Effector memory CD4-positive, alpha-beta T cell (primary cell): ENCODE results near the gene CDCA4.

Source experiments
- DNase-seq, 3 donors: peaks; one replicate each; pipeline ENCODE4 v3.0.0-alpha.2; 2020
- H3K27ac ChIP-seq: 2 replicates; pipeline ENCODE4 v1.7.0; 2013; ENCODE audit warnings: mild to moderate bottlenecking, low read length, moderate library complexity; ENCODE audit not compliant: insufficient read depth, poor library complexity, severe bottlenecking
- H3K27me3 ChIP-seq: replicated peaks from 2 replicates; pipeline ENCODE4 v1.7.0; 2013; ENCODE audit warnings: mild to moderate bottlenecking, low read length; ENCODE audit not compliant: insufficient read depth, control insufficient read depth, poor library complexity, severe bottlenecking
- H3K36me3 ChIP-seq: 2 replicates; pipeline ENCODE4 v1.7.0; 2013; ENCODE audit warnings: mild to moderate bottlenecking, low read length, moderate library complexity; ENCODE audit not compliant: control insufficient read depth, insufficient read depth
- H3K4me1 ChIP-seq: 2 replicates; pipeline ENCODE4 v1.7.0; 2013; ENCODE audit warnings: low read length, mild to moderate bottlenecking; ENCODE audit not compliant: control insufficient read depth, insufficient read depth, poor library complexity, severe bottlenecking
- H3K4me3 ChIP-seq: 2 replicates; pipeline ENCODE4 v1.7.0; 2013; ENCODE audit warnings: low read length, low read depth, mild to moderate bottlenecking; ENCODE audit not compliant: insufficient read depth, poor library complexity, severe bottlenecking
- H3K9me3 ChIP-seq: 2 replicates; pipeline ENCODE4 v1.7.0; 2013; ENCODE audit warnings: mild to moderate bottlenecking, low read length, moderate library complexity; ENCODE audit not compliant: control insufficient read depth

CDCA4 gene

DNA sequence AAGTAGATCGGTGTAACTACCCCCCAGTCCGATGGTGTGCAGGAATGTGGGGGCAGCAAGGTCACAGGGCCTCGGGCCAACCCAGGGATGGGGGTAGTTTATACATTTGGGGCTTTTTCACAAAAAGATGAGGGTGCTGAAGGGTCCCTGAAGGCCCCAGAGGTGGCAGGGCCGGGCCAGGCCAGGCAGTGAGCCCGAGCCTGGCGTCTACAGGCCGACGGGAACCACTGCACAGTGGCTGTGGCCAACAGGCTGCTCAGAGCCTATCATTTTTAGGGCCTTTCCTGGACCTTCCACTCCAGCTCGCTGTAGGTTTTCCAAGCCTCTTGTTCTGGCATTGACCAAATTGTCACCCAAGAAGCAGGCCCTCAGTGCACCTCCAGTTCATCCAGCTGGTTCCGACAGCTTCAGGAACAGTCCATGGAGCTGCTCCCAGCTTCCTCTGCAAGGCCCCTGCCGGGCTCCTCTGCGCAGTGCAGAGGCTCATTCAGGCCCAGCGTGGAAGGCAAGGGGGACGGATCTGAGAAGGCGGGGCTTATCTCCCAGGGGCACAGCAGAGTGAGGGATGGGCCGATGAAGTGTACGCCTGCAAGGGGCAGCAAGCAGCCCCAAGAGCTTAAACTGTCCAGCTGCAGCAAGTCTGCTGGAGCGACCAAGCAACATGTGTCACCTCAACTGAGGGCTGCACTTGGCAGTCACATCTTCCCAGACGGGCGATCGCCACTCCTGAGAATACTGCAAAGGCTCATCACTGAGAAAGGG, 13.9 kb downstream of the CDCA4 start:
- no peak for DNase-seq
- H3K4me3 ChIP-seq = no peak overlapping the region
- no peaks in the 10 kb centered on the region for H3K27me3 ChIP-seq
- peaks cover 26% of the 10 kb centered on the region for H3K36me3 ChIP-seq
- H3K27ac ChIP-seq = no peak overlapping the region
- no peaks in the 10 kb centered on the region for H3K9me3 ChIP-seq
- no peaks in the 10 kb centered on the region for H3K4me1 ChIP-seq

DNA sequence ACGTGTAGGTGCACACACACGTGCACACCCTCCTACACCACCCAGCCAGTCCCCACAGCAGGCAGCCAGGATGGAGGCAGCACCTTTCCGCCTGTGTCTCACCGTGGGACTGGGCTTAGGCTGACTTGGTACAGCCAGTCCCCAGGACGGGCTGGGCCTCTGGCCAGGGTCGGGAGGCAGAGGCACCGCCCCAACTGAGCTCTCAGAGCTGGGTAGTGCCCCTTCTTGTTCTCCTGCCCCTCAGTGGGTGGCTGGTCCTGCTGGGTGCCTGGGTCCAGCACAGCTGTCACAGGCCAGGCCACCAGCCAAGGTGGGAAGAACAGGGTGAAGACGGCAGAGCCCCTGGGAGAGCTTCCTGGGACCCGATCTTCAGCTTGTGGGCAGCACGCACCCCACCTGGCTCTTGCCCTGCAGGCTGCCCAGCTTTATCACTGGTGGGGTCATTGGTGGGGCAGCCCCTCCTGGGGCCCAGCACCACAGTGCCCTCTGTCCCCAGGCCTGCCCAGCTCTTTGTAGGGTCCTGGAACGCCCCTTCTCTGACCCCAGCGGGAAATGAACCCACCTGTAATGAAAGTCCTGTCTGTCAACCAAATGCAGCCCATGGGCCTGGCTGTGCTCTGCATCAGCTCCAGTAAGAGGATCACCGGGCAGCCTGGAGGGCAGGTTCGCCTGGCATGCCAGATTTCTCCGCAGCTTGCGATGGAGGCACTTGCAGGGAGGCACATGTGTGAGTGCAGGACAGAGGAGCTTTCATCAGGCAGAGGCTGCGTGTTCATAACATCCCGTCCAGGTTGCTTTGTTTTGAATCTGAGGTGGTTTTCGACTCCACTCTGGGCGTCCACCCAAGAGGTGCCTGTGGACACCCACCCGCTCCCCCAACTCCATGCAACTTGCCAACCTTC, 14.7 kb downstream of the CDCA4 start:
- peaks cover 20% of the 10 kb centered on the region for H3K36me3 ChIP-seq
- no peaks in the 10 kb centered on the region for H3K27me3 ChIP-seq
- no peaks in the 10 kb centered on the region for H3K9me3 ChIP-seq
- H3K27ac ChIP-seq = no peak overlapping the region
- DNase-seq = no peak
- H3K4me1 ChIP-seq = no peaks in the 10 kb centered on the region
- no peak overlapping the region for H3K4me3 ChIP-seq

DNA sequence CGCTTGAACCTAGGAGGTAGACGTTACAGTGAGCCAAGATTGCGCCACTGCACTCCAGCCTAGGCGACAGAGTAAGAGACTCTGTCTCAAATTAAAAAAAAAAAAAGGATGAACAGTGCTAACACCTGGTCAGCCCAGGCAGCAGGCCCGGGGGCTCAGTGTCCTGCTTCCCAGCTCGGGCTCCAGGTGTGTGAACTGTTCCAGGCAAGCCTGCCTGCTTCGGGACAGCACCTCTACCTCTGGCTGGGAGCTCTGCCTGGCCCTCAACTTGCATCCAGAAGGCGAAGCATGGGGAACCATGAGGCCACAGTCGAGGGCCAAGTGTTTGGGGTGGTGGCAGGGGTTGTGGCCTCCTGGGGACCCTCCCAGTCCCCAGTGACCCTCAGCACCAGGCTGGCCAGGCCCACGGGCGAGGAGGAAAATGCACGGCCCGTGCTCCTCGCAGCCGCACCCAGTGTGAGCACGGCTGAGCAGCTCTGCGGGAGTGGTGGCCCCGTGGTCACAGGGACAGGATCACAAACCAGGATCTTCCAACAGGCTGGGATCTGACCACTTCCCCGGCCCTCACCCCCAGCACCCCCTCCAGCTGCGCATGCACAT, 15.5 kb downstream of the CDCA4 start:
- H3K27me3 ChIP-seq = no peaks in the 10 kb centered on the region
- peaks cover 14% of the 10 kb centered on the region for H3K36me3 ChIP-seq
- no peaks in the 10 kb centered on the region for H3K4me1 ChIP-seq
- DNase-seq = no peak
- no peaks in the 10 kb centered on the region for H3K9me3 ChIP-seq
- no peak overlapping the region for H3K4me3 ChIP-seq
- no peak overlapping the region for H3K27ac ChIP-seq

DNA sequence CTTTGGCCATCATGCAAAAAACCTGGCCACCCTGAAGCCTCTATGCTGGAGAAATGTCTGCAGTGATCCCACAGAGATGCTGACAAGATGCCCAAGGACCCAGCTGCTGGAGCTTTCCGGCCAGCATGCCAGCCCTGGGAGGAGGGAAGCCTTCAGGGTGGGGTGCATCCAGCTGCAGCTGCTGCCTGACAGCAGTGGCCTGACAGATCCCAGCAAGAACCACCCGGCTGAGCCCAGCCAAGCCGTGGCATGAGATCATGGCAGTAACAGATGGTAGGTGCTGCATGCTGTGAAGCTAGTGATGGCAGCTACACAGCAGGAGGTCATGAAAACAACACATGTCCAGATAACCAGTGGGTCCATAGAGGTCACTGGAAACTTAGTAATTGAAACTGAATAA, 21.5 kb downstream of the CDCA4 start:
- Histone ChIP-seq H3K9me3 (no peaks in the 10 kb centered on the region), H3K27me3 (no peaks in the 10 kb centered on the region), H3K4me1 (no peaks in the 10 kb centered on the region), H3K4me3 (no peak overlapping the region), H3K27ac (no peak overlapping the region), H3K36me3 (no peaks in the 10 kb centered on the region)
- no peak for DNase-seq

DNA sequence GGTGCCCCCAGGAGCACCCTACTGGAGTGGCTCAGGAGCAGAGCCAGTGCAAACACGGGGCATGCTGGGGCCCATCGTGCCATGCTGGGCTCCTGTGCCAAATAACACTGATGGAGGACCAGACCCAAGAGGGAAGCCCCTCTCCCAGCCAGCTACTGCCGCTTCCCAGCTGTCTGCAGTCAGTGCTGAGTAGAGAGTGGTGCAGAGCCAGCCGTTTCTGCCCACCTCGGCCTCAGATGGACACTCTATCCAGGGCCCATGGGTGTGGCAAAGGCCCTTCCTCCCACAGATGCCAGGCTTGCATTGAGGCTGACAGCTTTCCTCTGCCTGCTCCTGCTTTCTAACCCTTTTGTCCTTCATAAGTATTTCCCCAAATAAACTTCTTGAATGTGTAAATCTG, 22.1 kb downstream of the CDCA4 start:
- no peak overlapping the region for H3K4me3 ChIP-seq
- no peaks in the 10 kb centered on the region for H3K36me3 ChIP-seq
- no peak overlapping the region for H3K27ac ChIP-seq
- no peak for DNase-seq
- no peaks in the 10 kb centered on the region for H3K4me1 ChIP-seq
- H3K9me3 ChIP-seq = no peaks in the 10 kb centered on the region
- H3K27me3 ChIP-seq = no peaks in the 10 kb centered on the region

DNA sequence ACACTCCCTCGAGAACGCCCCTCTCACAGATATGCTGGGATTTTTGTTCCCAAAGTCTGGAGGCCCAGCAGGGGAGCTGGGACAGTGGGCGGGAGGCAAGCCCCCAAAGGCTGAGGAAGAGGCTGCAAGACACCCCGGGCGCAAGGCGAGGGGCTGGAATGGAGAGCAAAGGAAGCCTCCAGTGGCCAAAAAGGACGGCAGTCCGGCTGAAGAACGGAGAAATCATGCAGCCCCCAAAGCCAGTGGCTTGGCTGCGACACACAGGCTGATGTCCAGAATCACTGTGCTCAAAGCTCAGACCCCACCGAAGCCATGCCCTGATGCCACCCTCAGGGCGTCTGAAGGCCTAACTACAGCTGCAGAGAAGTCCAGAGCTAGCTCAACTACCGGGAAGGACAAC, 24.4 kb downstream of the CDCA4 start:
- no peak overlapping the region for H3K27ac ChIP-seq
- H3K9me3 ChIP-seq = no peaks in the 10 kb centered on the region
- H3K36me3 ChIP-seq = no peaks in the 10 kb centered on the region
- H3K27me3 ChIP-seq = no peaks in the 10 kb centered on the region
- DNase-seq = no peak
- no peaks in the 10 kb centered on the region for H3K4me1 ChIP-seq
- no peak overlapping the region for H3K4me3 ChIP-seq

DNA sequence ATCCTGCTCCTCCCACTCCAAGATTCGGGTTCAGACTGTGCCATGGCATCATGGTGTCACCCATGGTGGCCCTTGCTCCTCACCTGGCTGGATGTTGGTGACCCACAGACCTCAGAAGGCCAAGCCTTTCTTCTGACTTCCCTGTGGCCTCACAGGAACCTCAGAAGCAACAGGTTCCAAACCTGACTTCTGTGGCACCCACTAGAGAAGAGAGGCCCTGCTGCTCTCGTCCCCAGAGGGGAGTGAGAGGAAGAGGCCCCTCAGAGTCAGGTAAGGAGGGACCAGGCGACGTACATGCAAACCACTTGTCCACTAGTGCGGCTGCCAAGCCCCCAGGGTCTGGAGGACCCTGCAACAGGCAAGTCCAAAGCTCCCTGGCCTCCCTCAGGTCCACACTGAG, 24.9 kb downstream of the CDCA4 start:
- no peak overlapping the region for H3K27ac ChIP-seq
- H3K4me1 ChIP-seq = no peaks in the 10 kb centered on the region
- no peaks in the 10 kb centered on the region for H3K36me3 ChIP-seq
- H3K4me3 ChIP-seq = no peak overlapping the region
- DNase-seq = no peak
- H3K9me3 ChIP-seq = no peaks in the 10 kb centered on the region
- H3K27me3 ChIP-seq = no peaks in the 10 kb centered on the region

DNA sequence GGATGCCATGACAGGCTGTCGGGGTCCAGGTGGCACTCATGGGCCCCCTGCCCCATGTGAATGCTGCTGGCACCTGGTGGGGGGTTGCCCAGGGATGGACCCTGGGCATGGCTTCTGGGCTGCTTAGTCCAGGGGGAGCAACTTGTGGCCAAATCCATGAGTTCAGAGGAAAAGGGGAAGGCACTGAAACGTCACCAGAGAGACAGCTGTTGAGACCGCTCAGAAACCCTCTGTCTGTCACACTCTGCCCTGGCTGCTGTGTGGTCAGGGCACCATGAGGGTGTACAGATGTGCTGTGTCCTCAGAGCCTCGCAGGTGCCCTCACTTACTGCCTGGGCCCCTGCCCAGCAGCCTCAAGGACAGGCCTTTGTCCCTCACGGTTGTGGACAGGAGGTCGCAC, 25.9 kb downstream of the CDCA4 start:
- Histone ChIP-seq H3K4me1 (no peaks in the 10 kb centered on the region), H3K27ac (no peak overlapping the region), H3K9me3 (no peaks in the 10 kb centered on the region), H3K4me3 (no peak overlapping the region), H3K36me3 (no peaks in the 10 kb centered on the region), H3K27me3 (no peaks in the 10 kb centered on the region)
- no peak for DNase-seq

DNA sequence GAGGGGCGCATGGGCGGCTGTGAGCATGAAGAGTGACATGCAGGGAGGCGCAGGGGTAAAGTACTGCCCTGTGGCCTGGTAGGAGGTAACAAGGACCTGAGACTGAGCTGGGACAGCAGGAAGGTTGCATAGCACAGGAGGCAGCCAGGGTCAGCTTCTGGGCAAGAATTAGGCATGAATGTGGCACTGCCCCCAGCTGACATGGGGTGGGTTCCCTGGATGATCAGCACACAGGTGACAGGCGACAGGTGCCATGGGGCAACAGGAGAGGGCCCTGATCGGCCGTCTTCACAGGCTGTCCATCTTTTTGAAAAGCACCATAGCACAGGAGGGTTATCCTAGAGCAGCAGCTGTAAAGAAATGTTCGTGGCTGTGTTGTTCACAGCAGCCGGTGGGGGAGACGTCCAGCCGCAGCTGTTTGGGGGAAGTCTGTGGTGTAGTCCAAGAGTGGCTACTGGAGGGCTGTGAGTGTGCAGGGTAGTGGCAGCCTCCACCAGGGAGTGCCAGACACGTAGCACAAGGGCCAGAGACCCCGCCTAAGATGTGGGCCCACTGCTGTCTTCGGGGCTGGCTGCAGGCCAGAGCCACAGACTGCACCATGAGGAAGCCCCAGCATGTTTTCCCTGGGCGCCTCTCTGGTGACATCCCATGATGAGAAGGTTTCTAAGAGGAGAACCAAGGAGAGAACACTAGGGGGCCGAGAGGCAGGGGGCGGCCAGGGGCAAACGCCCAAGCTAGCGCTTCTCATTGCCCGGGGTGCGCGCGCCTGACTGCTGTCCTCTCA, 26.9 kb downstream of the CDCA4 start:
- DNase-seq = no peak
- Histone ChIP-seq H3K27ac (no peak overlapping the region), H3K4me1 (no peaks in the 10 kb centered on the region), H3K4me3 (no peak overlapping the region), H3K36me3 (no peaks in the 10 kb centered on the region), H3K9me3 (no peaks in the 10 kb centered on the region), H3K27me3 (no peaks in the 10 kb centered on the region)
